ENCODE data around the gene WDFY4. TPM values are rescaled to one million over a fixed set of nuclear protein-coding genes. Genes with fewer than 3 reads are reported as not detected.

WDFY4 gene
- total and polyA plus RNA-seq, 4 donors = 0.57 to 7.1 (median 2.0) TPM

GRCh38 chr10:48683424-48683823 is 1.2 kb upstream of the WDFY4 start:
- Histone ChIP-seq H3K36me3 (ENCODE audit: control insufficient read depth in 4 of 4, insufficient read depth in 3 of 4, low read depth in 1 of 4, low read length in 3 of 4) (no peaks in the 10 kb centered on the region), H3K27me3 (ENCODE audit: control insufficient read depth in 4 of 4, insufficient read depth in 4 of 4, low read length in 3 of 4) (no peaks in the 10 kb centered on the region), H3K27ac (ENCODE audit: low read depth in 1 of 2, low read length in 2 of 2) (no peak overlapping the region), H3K9ac (ENCODE audit: low read depth in 1 of 2, low read length in 2 of 2) (no peak overlapping the region), H3K9me3 (ENCODE audit: control insufficient read depth in 4 of 4, low read length in 3 of 4) (no peaks in the 10 kb centered on the region), H3K4me1 (ENCODE audit: control insufficient read depth in 4 of 4, insufficient read depth in 4 of 4, low read length in 3 of 4) (no peaks in the 10 kb centered on the region), H3K4me3 (ENCODE audit: low read depth in 1 of 3, low read length in 3 of 3) (no peak overlapping the region)
- no peak for TF ChIP-seq ZBTB33 (IDR thresholded peaks at IDR 0.05)
- 95% methylated on average over 6 of the region's 6 CpGs for WGBS
- no peak for DNase-seq (ENCODE audit: low spot score)

GRCh38 chr10:48683868-48684267 is 805 bp upstream of the WDFY4 start:
- Histone ChIP-seq H3K27ac (ENCODE audit: low read depth in 1 of 2, low read length in 2 of 2) (no peak overlapping the region), H3K4me3 (ENCODE audit: low read depth in 1 of 3, low read length in 3 of 3) (no peak overlapping the region), H3K36me3 (ENCODE audit: control insufficient read depth in 4 of 4, insufficient read depth in 3 of 4, low read depth in 1 of 4, low read length in 3 of 4) (no peaks in the 10 kb centered on the region), H3K9ac (ENCODE audit: low read depth in 1 of 2, low read length in 2 of 2) (no peak overlapping the region), H3K9me3 (ENCODE audit: control insufficient read depth in 4 of 4, low read length in 3 of 4) (no peaks in the 10 kb centered on the region), H3K27me3 (ENCODE audit: control insufficient read depth in 4 of 4, insufficient read depth in 4 of 4, low read length in 3 of 4) (no peaks in the 10 kb centered on the region), H3K4me1 (ENCODE audit: control insufficient read depth in 4 of 4, insufficient read depth in 4 of 4, low read length in 3 of 4) (no peaks in the 10 kb centered on the region)
- no peak for DNase-seq (ENCODE audit: low spot score)
- no peak for TF ChIP-seq YY1 (IDR thresholded peaks at IDR 0.05)
- TF ChIP-seq REST (IDR thresholded peaks at IDR 0.05) = no peak
- WGBS = 88% methylated on average over 5 of the region's 5 CpGs

GRCh38 chr10:48684463-48684791 is 246 bp upstream of the WDFY4 start:
- Histone ChIP-seq H3K9ac (ENCODE audit: low read depth in 1 of 2, low read length in 2 of 2) (no peak overlapping the region), H3K36me3 (ENCODE audit: control insufficient read depth in 4 of 4, insufficient read depth in 3 of 4, low read depth in 1 of 4, low read length in 3 of 4) (no peaks in the 10 kb centered on the region), H3K27ac (ENCODE audit: low read depth in 1 of 2, low read length in 2 of 2) (no peak overlapping the region), H3K9me3 (ENCODE audit: control insufficient read depth in 4 of 4, low read length in 3 of 4) (no peaks in the 10 kb centered on the region), H3K4me1 (ENCODE audit: control insufficient read depth in 4 of 4, insufficient read depth in 4 of 4, low read length in 3 of 4) (no peaks in the 10 kb centered on the region), H3K27me3 (ENCODE audit: control insufficient read depth in 4 of 4, insufficient read depth in 4 of 4, low read length in 3 of 4) (no peaks in the 10 kb centered on the region), H3K4me3 (ENCODE audit: low read depth in 1 of 3, low read length in 3 of 3) (no peak overlapping the region)
- TF ChIP-seq CTCF (IDR thresholded peaks at IDR 0.05; ENCODE audit: low read depth, low read length, missing input control) = no peak
- TF ChIP-seq ATF3 (IDR thresholded peaks at IDR 0.05) = no peak
- TF ChIP-seq RXRA (IDR thresholded peaks at IDR 0.05) = no peak
- TF ChIP-seq HNF4A (conservative IDR thresholded peaks at IDR 0.05) = no peak
- no peak for TF ChIP-seq EGR1 (IDR thresholded peaks at IDR 0.05; ENCODE audit: low read depth in 2 of 2)
- TF ChIP-seq TAF1 (conservative IDR thresholded peaks at IDR 0.05) = no peak
- no peak for TF ChIP-seq YY1 (IDR thresholded peaks at IDR 0.05)
- no peak for TF ChIP-seq NR2F2 (IDR thresholded peaks at IDR 0.05)
- TF ChIP-seq HNF4G (IDR thresholded peaks at IDR 0.05) = no peak
- TF ChIP-seq REST (IDR thresholded peaks at IDR 0.05) = no peak
- no peak for DNase-seq (ENCODE audit: low spot score)
- WGBS = 80% methylated on average over 6 of the region's 6 CpGs

Measured in liver (tissue), 9 donors.